Large intestine (tissue), 3 donors: ENCODE results near the gene KDM6B. TPM values are rescaled to one million over a fixed set of nuclear protein-coding genes. Genes with fewer than 3 reads are reported as not detected.
A peak's percentile ranks its signal among the peaks of the same experiment; 100 is the strongest.

Experiments used
- DNase-seq, 2 donors: peaks; one replicate each; pipeline versions ENCODE4 v3.0.0 to v3.0.0-alpha.2; 2013
- H3K27ac ChIP-seq: one replicate; pipeline ENCODE4 v1.5.1; 2013; ENCODE audit warnings: low read length
- H3K27me3 ChIP-seq: 2 replicates; pipeline ENCODE4 v1.6.1; 2013; ENCODE audit warnings: low read length; ENCODE audit not compliant: control insufficient read depth, insufficient read depth
- H3K36me3 ChIP-seq: 2 replicates; pipeline ENCODE4 v1.6.1; 2013; ENCODE audit warnings: low read length; ENCODE audit not compliant: control insufficient read depth, insufficient read depth
- H3K4me1 ChIP-seq: one replicate; pipeline ENCODE4 v1.6.1; 2013; ENCODE audit warnings: low read length; ENCODE audit not compliant: control insufficient read depth, insufficient read depth
- H3K4me3 ChIP-seq: one replicate; pipeline ENCODE4 v1.5.1; 2013; ENCODE audit warnings: low read length
- H3K9me3 ChIP-seq: one replicate; pipeline ENCODE4 v1.6.1; 2013; ENCODE audit warnings: mild to moderate bottlenecking, low read depth, low read length, moderate library complexity; ENCODE audit not compliant: control insufficient read depth
- WGBS: methylation state at CpG from one replicate; pipeline ENCODE4 v1.1.5; 2013; ENCODE audit warnings: low lambda C conversion rate; ENCODE audit not compliant: insufficient coverage; 5-methylcytosine and 5-hydroxymethylcytosine counted together
- polyA plus RNA-seq: library from polyadenylated mRNA; unstranded; fragments of 120-200 nt; gene quantifications from one replicate; pipeline ENCODE4 v1.2.1, GENCODE V29; 2013

KDM6B gene
- polyA plus RNA-seq, 1 donor, result 24.9 TPM

DNA sequence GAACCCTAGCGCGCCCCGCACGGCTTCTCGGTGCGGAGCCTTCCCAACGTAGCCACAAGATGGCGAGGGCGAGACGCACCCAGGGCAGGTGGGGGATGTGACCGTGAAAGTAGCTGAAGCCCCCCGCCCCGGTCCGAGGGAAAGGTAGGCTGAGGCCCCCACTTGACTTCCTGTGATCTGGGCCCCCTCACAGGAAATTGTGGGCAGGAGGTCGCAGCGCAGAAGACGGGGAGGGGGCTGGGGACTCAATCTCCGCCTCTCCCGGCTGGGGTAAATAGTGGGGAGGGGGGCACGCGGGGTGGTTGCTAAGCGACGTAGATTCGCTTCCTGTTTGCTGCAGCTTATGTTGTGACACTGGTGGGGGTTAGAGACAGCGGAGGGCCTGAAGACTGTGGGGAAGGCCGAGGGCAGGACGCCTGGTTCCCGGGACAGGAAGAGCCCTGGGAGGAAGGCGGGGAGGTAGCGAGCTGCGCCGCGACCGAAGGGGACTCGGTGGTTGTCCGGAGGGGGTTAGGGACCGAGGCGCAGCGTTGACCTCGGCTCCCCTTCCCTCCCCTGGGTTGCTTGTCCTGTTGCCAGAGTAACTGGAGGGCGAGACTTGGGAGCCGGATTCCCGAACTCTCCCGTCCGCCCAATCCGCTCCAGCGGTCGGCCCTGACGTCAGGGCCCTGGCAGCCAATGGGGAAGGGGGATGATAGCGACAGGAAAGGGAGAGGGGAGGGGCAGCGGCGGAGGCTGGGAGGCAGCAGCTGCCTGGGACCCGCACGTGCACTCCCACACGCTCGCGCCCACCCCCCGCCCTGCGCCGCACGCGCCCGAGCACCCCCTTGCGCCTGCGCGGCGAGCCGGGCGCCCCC lies 1.2 kb downstream of the KDM6B start:
- peak overlapping the region; percentile 77 for H3K4me3 ChIP-seq
- WGBS, result no CpG with 5 or more reads among the region's 69 CpGs
- H3K36me3 ChIP-seq, result peaks cover 2% of the 10 kb centered on the region
- H3K27me3 ChIP-seq, result peaks cover 1% of the 10 kb centered on the region
- peak overlapping the region; percentile 96 for H3K27ac ChIP-seq
- H3K9me3 ChIP-seq, result no peaks in the 10 kb centered on the region
- peaks cover 36% of the 10 kb centered on the region for H3K4me1 ChIP-seq
- peak; percentile 99 for DNase-seq

DNA sequence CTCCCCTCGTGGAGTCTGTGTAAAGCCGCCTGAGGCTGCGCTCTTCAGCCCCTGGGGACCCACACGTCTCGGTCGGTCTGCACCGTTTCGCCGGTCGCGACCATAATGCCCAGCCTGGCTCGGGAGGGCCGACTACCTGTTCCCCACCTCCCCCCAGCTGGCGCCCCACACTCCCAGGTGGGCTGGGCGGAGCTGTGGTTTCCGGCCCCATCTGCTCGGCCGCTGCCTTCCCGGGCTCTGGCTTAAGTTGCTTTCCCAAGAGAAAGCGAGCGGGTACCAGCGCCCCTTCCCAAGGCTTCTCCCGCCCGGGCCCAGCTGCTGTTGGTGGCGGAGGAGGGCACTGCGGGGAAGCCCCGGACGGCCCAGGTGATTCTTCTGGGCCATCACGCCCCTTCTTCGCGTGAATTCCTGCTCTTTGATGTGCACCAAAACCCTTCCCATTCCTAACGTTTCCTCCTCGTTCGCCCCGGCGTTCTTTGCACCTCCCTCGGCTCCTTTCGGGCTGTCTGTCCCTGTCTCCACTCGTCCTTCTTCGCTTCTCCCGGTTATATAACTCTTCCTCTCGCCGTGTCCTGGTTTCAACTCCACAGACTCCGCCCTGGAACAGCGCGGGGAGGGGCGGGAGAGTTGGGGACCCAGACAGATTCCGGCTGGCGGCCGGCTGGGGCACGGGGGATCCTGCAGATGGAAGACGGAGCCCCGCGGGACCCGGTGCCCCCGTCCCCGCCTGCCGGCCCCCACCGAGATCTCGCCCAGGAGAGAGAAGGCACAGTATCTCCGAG lies 2.0 kb downstream of the KDM6B start:
- H3K4me3 ChIP-seq, result peak overlapping the region; percentile 77
- 3% methylated on average over 7 of the region's 61 CpGs for WGBS
- H3K27me3 ChIP-seq, result no peaks in the 10 kb centered on the region
- peak overlapping the region; percentile 96 for H3K27ac ChIP-seq
- H3K36me3 ChIP-seq, result peaks cover 4% of the 10 kb centered on the region
- H3K4me1 ChIP-seq, result peaks cover 44% of the 10 kb centered on the region
- peak in 1 of 2 donors; percentile 62 for DNase-seq
- no peaks in the 10 kb centered on the region for H3K9me3 ChIP-seq

DNA sequence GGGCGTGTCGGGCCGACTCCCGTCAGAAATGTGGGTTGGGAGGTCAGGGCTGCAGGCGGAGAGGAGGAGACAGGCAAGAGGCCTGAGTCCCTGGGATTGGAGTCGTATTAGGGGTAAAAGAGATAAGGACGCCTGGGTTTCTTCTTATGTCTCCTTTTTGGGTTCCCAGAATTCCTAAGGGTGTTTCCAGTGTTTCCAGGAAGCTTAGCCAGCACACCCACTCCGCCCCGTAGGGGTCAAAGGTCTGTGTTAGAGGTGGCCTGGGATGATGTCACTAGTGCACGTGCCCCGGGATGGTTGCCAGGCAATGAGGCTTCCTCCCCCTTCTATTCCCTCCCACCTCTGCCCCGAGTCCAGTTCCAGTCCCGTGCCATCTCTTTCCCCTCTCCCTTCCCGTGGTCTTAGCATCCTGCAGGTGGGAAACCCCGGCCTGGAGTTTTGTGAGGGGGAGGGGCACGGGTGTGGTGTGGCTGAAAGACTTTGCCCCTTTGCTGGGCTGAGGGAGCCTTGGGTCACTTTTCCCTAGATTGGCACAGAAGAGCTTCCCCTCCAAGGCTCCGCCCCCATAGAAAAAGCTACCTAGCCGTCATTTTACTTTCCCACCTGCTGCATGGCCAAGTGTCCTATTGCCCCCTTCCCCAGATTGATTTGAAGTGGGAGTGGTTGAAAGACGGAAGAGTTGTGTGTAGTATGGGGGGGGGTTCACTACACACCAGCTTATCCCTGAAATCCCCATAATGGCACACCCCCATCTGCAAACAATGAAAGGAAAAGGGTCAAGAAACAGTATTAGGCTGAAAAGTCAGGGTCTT lies 2.8 kb downstream of the KDM6B start:
- peaks cover 4% of the 10 kb centered on the region for H3K36me3 ChIP-seq
- H3K4me3 ChIP-seq, result peak overlapping the region; percentile 77
- peak; percentile 99 to 100 for DNase-seq
- peak overlapping the region; percentile 96 for H3K27ac ChIP-seq
- peaks cover 48% of the 10 kb centered on the region for H3K4me1 ChIP-seq
- no CpG with 5 or more reads among the region's 19 CpGs for WGBS
- peaks cover 2% of the 10 kb centered on the region for H3K9me3 ChIP-seq
- no peaks in the 10 kb centered on the region for H3K27me3 ChIP-seq

DNA sequence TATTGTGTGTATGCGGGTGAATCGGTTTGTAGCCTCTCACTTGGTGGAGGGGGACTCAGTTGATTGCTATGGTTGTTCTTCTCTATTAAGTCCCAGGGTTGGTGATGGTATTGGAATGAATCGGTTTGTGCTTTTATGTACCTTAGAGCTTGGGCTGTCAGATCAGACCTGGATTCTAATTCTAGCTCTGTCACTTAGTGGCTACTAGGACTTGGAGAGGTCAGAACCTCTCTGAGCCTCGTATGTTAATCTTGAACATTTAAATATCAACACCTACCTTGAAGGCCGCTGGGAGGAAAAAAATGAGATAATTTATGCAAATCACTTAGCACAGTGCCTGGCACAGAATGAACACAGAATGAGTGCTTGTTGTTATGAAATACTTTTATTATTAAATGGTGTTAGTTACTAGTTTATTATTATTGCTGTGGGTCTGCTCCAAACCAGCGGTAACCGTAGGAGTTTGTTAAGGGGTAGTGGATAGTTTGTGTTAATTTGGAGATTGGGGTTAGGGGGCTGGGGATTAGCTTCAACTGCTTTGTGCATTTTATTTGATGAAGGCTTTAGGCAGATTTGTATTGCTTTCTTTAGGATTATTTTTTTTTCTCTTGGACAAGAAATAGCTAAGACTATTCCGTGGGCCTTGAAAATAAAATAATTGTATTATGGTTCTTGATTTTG lies 3.5 kb downstream of the KDM6B start:
- H3K27ac ChIP-seq, result peak overlapping the region; percentile 96
- H3K27me3 ChIP-seq, result no peaks in the 10 kb centered on the region
- H3K4me1 ChIP-seq, result peaks cover 48% of the 10 kb centered on the region
- H3K36me3 ChIP-seq, result peaks cover 4% of the 10 kb centered on the region
- peaks cover 3% of the 10 kb centered on the region for H3K9me3 ChIP-seq
- H3K4me3 ChIP-seq, result peak overlapping the region; percentile 40
- WGBS, result no CpG with 5 or more reads among the region's 8 CpGs
- no peak for DNase-seq

DNA sequence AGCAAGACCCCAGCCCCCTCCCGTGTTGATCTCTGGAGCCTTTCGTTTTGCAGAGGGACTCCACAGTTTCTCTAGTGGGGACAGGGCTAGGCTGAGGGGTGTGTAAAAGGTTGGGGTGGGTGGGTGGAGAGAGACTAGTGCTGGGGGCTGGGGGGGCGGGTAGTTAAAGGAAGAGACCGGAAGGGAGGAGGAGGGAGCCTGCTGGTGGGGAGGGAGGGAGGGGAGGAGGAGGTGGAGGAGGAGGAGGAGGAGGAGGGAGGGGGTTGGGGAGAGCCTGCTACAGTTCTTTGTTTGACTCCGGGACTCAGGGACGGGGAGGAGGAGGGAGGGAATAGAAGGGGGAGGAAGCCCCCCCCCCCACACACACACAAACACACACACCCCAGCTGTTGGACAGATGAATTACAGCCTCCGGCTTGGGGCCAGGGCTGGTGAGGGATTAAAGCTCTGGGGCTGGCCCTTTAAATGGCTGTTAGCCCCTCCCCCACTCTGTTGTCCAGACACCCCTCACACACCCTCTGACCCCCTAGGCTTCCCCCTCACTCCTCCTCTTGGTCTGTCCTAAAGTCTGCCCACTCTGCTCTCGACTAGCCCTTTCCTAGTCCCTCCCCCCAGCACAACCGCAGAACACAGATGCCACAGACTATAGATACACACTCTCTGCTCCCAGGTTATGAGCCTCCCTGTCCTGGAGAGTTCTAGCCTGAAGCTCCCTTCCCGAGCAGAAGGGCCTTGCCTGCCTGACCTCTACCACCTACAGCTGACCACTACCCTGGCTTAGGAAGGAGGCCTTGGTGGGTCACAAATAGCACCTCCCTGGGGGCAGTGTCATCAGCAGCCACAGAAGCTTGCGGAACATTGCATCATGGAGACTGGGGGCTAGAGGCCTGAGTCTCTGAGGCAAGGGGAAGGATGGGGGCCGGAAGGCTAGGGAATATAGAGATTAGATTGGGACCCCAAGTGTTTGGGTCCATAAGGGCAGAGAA lies 4.4 kb downstream of the KDM6B start:
- peak; percentile 50 to 66 for DNase-seq
- H3K36me3 ChIP-seq, result peaks cover 4% of the 10 kb centered on the region
- peaks cover 3% of the 10 kb centered on the region for H3K9me3 ChIP-seq
- H3K4me3 ChIP-seq, result peak overlapping the region; percentile 40
- peak overlapping the region; percentile 96 for H3K27ac ChIP-seq
- WGBS, result 40% methylated on average over 3 of the region's 12 CpGs
- no peaks in the 10 kb centered on the region for H3K27me3 ChIP-seq
- peaks cover 45% of the 10 kb centered on the region for H3K4me1 ChIP-seq

DNA sequence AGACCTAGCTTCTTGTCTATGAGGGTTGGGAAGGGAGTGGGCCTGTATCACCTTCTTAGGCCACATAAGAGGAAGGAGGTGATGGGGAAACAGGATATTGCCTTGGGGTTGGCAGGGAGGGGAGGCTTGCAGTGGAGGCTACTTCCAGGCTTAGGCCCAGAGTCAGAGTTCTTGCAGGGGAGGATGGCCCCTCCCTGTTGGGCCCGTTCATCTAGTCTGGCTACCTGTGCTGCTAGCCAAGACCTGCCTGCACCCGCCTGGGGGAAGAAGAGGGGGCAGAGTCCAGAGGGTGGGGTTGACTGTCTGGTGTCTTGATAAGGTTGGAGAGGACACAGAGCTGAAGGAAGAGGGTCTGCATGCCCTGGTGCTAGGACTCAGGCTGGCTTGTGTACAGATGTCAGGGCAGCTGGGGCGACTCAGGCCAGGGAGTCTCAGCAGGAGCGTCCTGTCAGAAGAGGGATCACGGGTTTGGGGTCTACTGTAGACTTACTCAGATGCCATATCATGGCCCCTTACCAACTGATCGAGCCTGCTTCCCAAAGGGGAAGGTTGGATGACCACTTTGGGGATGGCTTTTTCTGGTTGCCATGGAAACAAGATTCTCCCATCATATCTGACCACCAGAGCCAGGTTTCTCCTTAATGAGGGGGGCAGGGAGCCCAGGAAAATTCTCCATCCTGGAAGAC lies 5.3 kb downstream of the KDM6B start:
- H3K9me3 ChIP-seq, result peaks cover 3% of the 10 kb centered on the region
- H3K4me3 ChIP-seq, result peak overlapping the region; percentile 5
- H3K27ac ChIP-seq, result peak overlapping the region; percentile 57
- H3K27me3 ChIP-seq, result no peaks in the 10 kb centered on the region
- peaks cover 41% of the 10 kb centered on the region for H3K4me1 ChIP-seq
- no CpG with 5 or more reads among the region's 6 CpGs for WGBS
- peaks cover 4% of the 10 kb centered on the region for H3K36me3 ChIP-seq
- DNase-seq, result peak; percentile 73 to 83

DNA sequence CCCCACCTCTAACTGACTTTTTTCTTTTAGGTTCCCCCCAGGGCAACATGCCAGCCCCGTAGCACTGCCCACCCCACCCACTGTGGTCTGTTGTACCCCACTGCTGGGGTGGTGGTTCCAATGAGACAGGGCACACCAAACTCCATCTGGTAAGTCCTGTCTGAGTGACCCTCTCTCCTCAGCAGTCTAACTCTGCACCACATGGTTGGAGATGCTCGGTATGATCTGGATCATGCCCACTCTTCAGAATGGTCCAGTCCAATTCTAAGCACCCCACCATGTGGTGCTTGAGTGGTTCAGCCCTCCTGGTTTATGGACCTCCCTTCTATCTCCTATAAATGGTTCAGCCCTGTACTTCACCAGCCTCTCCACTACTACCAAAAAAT lies 5.9 kb downstream of the KDM6B start:
- no CpG with 5 or more reads among the region's 2 CpGs for WGBS
- H3K4me1 ChIP-seq, result peaks cover 37% of the 10 kb centered on the region
- peaks cover 4% of the 10 kb centered on the region for H3K36me3 ChIP-seq
- no peak overlapping the region for H3K4me3 ChIP-seq
- DNase-seq, result peak in 1 of 2 donors; percentile 48
- H3K9me3 ChIP-seq, result peaks cover 3% of the 10 kb centered on the region
- H3K27ac ChIP-seq, result peak overlapping the region; percentile 57
- H3K27me3 ChIP-seq, result no peaks in the 10 kb centered on the region

DNA sequence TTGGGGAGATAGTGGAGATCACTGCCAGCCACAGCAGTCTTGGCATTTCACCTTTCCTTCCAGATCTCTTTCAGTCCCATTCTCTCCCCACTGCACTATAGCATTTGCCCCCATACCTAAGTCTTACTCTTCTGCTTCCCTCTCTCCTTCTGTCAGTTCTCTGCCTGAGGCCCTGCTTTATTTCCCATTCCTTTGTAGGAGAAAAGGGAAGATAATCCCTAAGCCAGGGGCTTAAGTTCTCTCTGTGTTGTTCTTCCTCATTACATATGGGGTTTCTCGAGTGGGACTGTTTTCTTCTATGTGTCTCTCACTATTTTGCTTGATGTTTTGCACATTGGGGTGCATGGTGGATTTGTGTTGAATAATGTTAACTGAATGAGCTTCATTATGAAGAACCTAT lies 6.4 kb downstream of the KDM6B start:
- Histone ChIP-seq H3K9me3 (peaks cover 3% of the 10 kb centered on the region), H3K36me3 (peaks cover 9% of the 10 kb centered on the region), H3K4me3 (no peak overlapping the region), H3K27ac (peak overlapping the region; percentile 98), H3K27me3 (no peaks in the 10 kb centered on the region), H3K4me1 (peaks cover 42% of the 10 kb centered on the region)
- WGBS, result no CpG with 5 or more reads among the region's 1 CpG
- no peak for DNase-seq
